ENCODE data around the gene DPP6.
"Not testable (repeated sequence)": the region's sequence is repeated elsewhere in the genome, so short reads cannot be mapped to it uniquely, and the experiment has no call there.

Gene DPP6

GRCh38 chr7:154148791-154149516 is 96.8 kb downstream of the DPP6 start:
- not testable (repeated sequence) for DNase-seq (ENCODE audit: low read depth)

- DNase-seq (ENCODE audit: low read depth): not testable (repeated sequence)
These were observed 98.5 kb downstream of the DPP6 start for GRCh38 chr7:154150656-154151055.

GRCh38 chr7:154151306-154151705 is 99.1 kb downstream of the DPP6 start:
- not testable (repeated sequence) for DNase-seq (ENCODE audit: low read depth)

GRCh38 chr7:154155928-154156327 is 103.7 kb downstream of the DPP6 start:
- not testable (repeated sequence) for DNase-seq (ENCODE audit: low read depth)

GRCh38 chr7:154162921-154163320 is 110.7 kb downstream of the DPP6 start:
- not testable (repeated sequence) for DNase-seq (ENCODE audit: low read depth)

DNA sequence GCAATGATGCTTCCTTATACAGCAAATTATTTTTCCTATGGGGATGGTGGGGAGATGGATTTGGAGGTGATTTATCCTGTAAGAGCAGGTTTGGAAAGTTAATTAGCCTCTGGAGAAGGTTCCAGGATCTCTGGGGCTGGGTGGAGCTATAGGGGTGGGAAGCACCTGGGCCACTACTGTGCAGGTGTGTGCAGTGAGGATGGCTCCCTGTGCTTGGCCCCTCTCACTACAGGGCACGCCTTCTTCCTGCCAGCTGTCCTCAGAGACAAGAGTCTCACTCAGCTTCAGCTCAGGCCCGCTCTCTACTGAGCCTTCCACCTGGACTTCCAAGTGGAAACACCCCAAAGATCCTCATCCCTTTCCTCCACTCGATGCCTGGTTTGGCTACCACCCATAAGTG is 111.4 kb downstream of the DPP6 start:
- not testable (repeated sequence) for DNase-seq (ENCODE audit: low read depth)

- DNase-seq (ENCODE audit: low read depth): no peak
These were observed 114.9 kb downstream of the DPP6 start for GRCh38 chr7:154167051-154167450.

DNA sequence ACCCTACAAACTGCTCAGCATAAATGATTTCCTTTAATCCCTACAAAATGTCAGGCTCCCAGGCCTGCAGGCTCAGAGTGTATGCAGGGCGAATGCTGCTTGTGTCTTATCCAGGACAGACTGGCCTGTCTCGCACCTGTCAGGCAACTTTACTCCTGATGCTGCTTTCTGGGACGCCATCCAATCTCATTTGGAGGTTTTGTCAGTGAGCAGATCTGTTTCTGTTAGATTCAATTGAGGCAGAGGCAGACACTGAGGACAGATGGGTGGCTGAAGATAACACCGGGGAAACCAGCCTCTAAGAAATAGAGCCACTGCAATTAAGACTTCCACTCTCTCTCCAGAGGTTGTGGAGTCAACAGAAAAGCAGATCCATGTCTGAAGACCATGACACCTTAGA is 115.6 kb downstream of the DPP6 start:
- no peak for DNase-seq (ENCODE audit: low read depth)

DNA sequence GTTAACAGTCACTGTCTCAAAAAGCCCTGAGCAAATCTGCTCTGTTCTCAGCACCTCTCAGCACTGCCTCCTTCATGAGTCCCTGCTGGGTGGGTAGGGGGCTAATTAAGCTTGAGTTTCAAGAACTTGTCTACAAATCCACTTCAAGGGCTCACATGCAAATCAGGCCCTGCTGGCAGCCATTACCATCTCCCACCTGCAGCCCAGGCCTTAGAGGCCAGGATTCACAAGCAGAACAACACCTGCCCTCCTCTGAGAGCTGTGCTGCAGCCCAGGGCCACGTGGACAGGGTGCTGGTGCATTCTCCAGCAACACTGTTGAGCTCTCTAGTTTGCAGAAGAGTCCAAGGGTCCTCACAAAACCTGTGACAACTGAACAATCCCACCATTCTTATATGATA is 119.2 kb downstream of the DPP6 start:
- no peak for DNase-seq (ENCODE audit: low read depth)

- DNase-seq (ENCODE audit: low read depth): no peak
These were observed 120.0 kb downstream of the DPP6 start for GRCh38 chr7:154172236-154172635.

- no peak for DNase-seq (ENCODE audit: low read depth)
These were observed 125.4 kb downstream of the DPP6 start for GRCh38 chr7:154177584-154177983.

- DNase-seq (ENCODE audit: low read depth): no peak
These were observed 126.7 kb downstream of the DPP6 start for GRCh38 chr7:154178895-154179294.

GRCh38 chr7:154183482-154183881 is 131.3 kb downstream of the DPP6 start:
- DNase-seq (ENCODE audit: low read depth): no peak

GRCh38 chr7:154183946-154184345 is 131.7 kb downstream of the DPP6 start:
- DNase-seq (ENCODE audit: low read depth): no peak

DNA sequence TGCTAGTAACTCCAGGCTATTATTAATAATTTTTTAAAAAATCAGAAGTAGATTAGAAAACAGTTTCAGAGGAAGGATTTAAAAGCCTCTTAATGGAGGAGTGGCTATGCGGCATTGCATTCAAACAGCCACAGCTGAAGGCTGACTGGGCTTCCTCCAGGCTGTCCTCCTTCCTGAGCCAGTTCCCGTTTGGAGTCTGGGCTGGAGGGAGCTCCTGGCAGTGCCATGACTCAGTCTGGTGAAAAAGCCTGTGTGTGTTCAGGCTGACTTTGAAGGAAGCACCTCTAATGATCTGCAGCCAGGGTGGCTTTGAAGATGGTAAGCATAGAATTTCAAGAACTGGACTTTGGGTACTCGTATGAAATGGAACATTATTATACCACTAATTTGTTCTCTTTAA is 134.6 kb downstream of the DPP6 start:
- no peak for DNase-seq (ENCODE audit: low read depth)

DNA sequence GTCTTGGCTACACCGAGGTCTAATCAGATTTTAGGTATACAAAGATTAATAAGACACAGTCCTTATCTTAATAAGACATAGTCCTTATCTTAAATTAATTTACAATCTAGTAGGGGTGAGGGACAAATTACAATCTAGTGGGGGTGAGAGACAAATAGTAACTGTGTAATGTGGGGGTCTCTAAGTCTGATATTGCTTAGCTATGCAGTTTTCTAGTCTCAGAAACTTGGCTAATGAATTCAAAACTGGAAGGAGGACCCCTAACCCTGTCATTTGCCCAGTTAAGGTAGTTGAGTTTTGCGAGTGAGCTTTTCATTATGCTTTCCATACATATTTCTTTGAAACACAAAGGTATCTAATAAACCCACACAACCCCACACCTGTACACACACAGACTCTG is 136.1 kb downstream of the DPP6 start:
- DNase-seq (ENCODE audit: low read depth): no peak

GRCh38 chr7:154195266-154195665 is 143.1 kb downstream of the DPP6 start:
- no peak for DNase-seq (ENCODE audit: low read depth)

- no peak for DNase-seq (ENCODE audit: low read depth)
These were observed 146.3 kb downstream of the DPP6 start for GRCh38 chr7:154198481-154198880.

DNA sequence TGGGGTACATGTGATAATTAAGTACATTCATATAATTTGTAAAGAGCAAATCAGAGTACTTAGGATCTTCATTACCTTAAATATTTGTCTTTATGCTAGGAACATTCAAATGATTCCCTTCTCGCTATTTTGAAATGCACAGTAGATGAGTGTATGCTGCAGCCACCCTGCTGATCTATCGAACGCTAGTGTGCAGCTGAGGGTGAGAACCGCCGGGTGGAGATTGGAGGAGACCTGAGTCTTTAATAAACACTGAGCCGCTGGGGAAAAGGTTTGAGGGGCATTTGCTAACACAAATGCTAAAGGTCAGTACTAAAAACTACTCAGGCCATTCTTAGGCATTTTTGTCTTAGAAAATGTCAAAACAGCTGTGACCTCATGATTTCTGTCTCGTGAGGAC is 148.0 kb downstream of the DPP6 start:
- DNase-seq (ENCODE audit: low read depth): no peak

- DNase-seq (ENCODE audit: low read depth): no peak
These were observed 149.8 kb downstream of the DPP6 start for GRCh38 chr7:154202002-154202401.

DNA sequence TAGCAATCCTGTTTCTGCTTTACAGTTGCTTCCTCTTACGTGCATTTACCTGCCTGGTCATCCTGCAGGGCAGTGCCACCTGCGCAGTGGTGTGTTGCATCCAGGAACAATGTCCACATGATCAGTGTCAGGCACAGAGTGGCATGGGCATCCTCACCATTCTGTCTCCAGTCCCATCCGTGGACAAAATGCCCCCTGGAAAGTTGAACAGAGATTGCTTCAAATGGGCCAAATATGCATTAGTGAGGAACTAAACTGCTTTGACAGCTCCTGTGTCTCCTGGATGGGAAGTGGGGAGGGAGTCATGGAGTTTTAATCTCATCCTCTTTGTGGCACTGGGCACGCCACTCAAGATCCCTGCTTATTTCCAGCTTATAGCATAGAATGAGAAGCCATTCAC is 151.8 kb downstream of the DPP6 start:
- DNase-seq (ENCODE audit: low read depth): no peak

- DNase-seq (ENCODE audit: low read depth): no peak
These were observed 160.7 kb downstream of the DPP6 start for GRCh38 chr7:154212861-154213260.

- no peak for DNase-seq (ENCODE audit: low read depth)
These were observed 165.6 kb downstream of the DPP6 start for GRCh38 chr7:154217688-154218340.

DNA sequence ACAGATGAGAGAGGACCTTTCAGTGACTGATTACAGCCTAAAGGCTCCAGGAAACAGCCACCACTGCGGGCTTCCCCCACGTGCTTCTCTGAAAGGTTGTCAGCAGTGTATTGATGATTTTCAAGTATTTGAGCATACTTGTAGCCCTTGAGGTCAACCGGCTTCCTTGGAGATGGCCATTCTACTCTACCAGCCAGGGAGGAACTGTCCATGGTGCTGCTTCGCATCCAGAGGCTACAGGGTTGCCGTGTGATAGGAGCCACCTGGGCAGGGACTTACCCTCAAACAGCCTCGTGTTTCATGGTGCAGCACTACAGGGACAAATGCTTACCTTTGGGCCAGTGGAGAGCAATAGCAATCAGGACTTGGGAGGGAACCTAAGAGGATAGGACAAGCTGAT is 179.5 kb downstream of the DPP6 start:
- no peak for DNase-seq (ENCODE audit: low read depth)

Measured in stimulated activated CD8-positive, alpha-beta memory T cell treated with anti-CD3 and anti-CD28 coated beads, Interleukin-12 subunit alpha, Interleukin-12 subunit beta, amount 100 ng/mL, for 4 hours (primary cell).